Measurements from ENCODE around the gene RHCE.
"Not testable (repeated sequence)": the region's sequence is repeated elsewhere in the genome, so short reads cannot be mapped to it uniquely, and the experiment has no call there.

The RHCE gene

DNA sequence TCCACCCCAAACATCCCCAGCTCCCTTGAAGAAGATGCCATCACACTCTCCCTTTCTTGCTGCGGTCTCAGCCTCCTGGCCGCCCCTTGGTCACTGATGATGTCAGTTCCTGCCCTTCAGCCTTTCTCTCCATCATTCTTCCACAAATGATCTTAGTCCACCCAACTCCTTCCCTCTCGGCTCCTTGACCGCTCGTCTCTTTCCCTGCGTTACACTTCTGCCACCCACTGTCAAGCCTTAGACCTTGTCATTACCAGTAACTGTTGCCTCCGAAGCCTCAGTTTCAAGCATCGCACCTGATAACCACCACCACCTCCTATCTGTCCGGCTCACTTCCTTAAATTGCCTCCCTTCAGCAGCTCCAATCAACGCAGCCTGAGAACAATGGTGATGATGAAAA, 23.1 kb downstream of the RHCE start:
- not testable (repeated sequence) for DNase-seq

DNA sequence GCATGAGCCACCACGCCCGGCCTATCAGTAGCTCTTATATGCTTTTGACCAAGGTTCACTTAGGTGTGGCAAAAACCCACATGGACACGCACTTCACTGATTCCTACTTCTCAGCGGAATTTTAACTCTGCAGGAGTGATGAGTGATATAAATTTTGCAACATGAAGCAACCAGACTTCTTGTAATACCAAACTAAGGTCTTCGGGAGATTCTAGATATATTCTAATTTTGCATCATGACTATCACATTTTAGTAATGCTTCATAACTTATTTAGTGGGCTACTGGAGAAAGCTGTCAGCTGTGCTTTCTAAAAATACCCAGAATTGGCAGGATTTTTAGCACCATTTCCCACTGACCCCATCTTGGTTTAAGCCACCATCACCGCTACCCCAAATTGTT, 27.8 kb downstream of the RHCE start:
- no peak for DNase-seq

DNA sequence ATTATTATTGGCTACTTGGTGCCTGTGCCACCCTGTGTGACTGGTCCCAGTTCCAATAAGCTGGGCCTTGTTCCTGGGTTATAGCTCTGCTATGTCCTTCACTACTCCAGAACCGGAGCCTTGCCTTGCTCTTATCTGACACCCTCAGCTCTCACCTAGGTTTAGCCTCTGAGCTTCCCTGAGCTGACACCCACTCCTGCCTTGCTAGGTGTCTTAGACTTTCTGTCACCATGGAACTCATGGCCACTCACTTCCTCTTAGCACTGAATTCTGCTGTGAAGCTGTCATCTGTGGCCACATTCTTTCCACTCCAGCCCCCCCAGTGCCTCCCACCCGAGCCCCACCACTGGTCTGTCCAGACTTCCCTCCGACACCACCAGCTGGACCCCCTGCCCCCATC, 30.9 kb downstream of the RHCE start:
- not testable (repeated sequence) for DNase-seq

DNA sequence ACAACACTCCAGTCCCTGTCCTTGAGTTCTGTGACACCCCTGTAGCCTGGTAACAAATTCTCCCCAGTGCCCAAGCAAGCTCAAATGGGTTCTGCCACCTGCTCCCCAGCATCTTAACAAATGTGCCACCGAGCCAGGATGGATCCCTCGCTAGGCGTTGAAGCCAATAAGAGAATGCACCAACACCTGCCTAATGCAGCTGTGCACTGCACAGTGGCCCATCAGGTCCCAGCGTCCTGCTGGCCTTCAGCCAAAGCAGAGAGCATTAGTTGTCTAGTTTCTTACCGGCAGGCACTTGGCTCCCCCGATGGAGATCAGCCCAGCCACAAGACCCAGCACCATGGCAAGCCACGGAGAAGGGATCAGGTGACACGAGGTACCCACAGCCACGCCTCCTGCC, 31.9 kb downstream of the RHCE start:
- not testable (repeated sequence) for DNase-seq

- not testable (repeated sequence) for DNase-seq
Measured at GRCh38 chr1:25387096-25387495, 33.5 kb downstream of the RHCE start.

GRCh38 chr1:25383875-25384274, 36.8 kb downstream of the RHCE start:
- not testable (repeated sequence) for DNase-seq

DNA sequence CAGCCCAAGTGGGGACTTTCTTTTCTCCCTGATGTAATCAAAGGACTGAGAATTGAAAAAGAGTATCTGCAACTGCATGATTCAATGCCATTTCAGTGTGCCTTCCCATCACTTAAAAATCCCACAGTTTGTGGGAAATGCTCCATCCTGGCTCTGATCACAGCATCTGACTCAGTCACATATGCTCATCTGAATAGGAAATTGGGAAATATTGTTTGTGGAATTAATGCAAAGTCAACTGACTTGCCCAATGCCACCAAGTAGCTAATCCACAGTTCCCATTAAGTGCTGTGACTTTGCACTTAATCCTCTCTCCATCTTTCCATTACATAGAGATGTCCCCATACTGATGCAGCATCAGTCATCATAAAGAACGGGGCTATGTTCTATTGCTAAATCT, 37.5 kb downstream of the RHCE start:
- not testable (repeated sequence) for DNase-seq

- DNase-seq = not testable (repeated sequence)
Measured at GRCh38 chr1:25382543-25382942, 38.1 kb downstream of the RHCE start.

- DNase-seq = not testable (repeated sequence)
Measured at GRCh38 chr1:25378367-25378766, 42.3 kb downstream of the RHCE start.

- not testable (repeated sequence) for DNase-seq
Measured at GRCh38 chr1:25371757-25372156, 48.9 kb downstream of the RHCE start.

DNA sequence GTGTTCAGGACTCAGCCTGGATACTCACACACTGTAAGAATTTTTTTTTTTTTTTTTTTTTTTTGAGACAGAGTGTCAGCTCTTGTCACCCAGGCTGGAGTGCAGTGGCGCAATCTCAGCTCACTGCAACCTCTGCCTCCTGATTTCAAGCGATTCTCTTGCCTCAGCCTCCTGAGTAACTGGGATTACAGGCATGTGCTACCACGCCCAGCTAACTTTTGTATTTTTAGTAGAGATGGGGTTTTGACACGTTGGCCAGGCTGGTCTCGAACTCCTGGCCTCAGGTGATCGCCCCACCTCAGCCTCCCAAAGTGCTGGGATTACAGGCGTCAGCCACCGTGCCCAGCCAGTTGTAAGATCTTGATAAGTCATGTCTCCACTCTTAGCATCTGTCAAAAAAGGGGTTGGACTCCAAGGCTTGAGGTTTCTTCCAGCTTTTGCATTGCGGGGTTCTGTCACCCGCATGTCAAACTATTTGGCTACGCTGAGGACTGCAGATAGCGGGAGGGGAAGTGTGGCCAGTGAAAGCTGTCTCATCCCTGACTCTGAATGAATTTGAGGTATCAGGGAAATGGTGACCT, 50.8 kb downstream of the RHCE start:
- DNase-seq = not testable (repeated sequence)

DNA sequence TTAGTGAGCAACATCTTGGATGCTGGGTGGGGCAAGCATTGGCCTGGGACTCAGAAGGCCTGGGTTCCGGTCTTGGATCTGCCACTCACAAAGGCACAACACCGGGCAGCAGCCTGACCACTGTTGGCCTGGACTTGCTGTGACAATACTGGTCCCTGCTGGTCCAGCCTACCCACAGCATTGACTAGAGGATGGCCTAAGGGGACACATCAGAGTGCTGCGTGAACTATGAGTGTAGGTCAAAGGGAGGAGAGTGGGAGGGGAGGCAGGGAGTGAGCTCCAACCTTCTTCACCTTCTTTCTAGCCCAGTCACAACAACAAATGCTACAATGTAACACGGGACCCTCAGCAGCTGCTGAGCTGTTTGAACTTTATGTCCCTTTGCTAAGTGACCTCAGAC, 51.4 kb downstream of the RHCE start:
- no peak for DNase-seq

- DNase-seq = not testable (repeated sequence)
Measured at GRCh38 chr1:25362634-25363559, 57.7 kb downstream of the RHCE start.

- no peak for DNase-seq
Measured at GRCh38 chr1:25361901-25362300, 58.7 kb downstream of the RHCE start.

DNA sequence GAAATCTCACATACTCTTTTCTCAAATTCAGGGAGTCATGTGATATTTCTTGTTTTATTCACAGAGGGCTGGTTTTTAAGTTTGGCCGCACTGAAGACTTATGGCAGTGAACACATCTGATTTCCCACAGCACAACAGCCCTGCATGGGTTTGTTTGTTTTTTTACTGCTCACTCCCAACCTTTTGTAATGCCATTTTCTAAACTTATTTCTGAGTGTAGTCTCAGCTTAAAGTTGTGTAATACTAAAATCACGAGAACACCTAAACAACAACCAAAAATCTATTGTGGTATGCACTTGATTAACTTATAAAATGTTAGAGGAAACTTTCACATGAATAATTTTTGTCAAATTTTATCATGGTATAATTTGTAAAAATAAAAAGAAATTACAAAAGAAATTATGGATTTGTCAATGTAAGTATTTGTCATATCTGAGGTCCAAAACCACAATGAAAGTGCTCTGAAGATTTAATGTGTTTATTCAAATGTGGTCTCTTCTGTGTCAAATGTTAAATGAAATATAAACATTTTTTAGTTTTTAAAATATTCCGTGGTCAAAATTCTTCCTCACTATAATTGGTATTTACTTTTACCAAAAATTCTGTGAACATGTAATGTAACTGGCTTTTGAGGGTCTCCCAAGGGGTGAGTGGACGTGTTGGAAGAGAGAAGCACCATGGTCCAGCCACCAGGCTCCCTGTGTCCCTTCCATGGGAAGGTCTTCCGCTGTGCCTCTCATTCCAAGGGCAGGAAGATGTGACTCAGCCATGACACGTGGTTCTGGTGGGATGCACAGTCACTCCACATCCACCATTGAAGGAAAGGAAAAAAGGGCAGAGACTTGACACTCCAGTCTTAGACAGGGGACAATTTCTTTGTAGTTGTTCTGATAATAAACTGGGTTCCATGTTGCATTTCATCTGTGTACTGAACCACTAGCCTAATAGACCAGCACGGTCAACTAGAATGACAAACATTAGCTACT, 59.7 kb downstream of the RHCE start:
- DNase-seq = no peak

DNA sequence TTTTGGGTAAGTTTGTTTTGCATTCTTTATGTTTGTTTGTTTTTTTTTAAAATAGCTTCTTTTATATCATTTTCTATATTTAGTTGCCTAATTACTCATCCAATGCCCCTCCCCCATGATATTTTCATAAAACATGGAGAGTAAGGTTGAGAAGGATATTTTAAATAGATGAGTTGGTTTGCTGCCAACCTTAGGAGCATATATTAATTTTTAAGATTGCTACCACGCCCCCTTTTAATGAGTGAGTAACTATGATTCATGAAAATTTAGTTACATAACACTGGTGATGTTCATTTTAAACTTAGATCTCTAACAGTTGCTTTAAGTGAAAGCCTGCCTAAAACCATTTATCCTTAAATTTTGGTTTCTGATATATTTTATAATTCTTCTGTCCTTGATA, 63.8 kb downstream of the RHCE start:
- DNase-seq = no peak

DNA sequence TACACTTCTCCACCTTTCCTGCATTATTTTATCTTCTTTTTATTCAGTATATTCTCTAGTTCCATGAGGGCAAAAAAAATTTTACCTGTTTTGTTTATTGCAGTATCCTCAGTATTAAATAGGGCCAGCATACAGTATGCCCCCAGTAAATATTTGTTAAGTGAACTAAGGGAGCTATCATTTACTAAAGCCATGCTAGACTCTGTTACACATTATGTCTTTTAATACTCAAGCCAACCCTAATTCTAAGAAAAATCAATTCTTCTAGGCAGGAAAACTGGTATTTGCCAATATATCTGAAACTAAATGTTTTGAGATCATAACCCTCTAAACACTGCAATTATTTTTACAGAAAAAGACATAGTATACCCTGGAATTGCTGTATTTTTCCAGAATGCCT, 64.2 kb downstream of the RHCE start:
- no peak for DNase-seq

GRCh38 chr1:25355841-25356395, 64.7 kb downstream of the RHCE start:
- DNase-seq = no peak

GRCh38 chr1:25349606-25350005, 71.0 kb downstream of the RHCE start:
- no peak for DNase-seq

- DNase-seq = no peak
Measured at GRCh38 chr1:25347556-25347955, 73.1 kb downstream of the RHCE start.

GRCh38 chr1:25343872-25344271, 76.8 kb downstream of the RHCE start:
- DNase-seq = no peak

DNA sequence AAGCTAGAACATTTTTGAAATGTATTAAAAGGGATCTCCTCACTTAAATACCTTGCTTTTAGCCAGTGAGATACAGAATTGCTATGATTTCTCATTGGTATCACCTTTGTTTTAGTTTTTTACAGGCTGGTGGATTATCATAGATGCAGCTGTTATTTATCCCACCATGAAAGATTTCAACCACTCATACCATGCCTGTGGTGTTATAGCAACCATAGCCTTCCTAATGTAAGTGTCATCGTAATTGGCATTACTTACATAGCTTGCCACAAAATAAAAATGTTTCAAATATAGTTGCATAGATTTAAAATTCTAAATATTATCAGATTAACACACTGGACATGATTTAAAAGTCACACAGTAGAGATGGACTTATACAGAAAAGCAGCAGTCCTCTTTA, 77.8 kb downstream of the RHCE start:
- DNase-seq = no peak

- DNase-seq = no peak
Measured at GRCh38 chr1:25341746-25342145, 78.9 kb downstream of the RHCE start.
